Measurements from ENCODE around the gene DMD.

- TF ChIP-seq CTCF (conservative IDR thresholded peaks at IDR 0.05) = no peak
- TF ChIP-seq ZFX (IDR thresholded peaks at IDR 0.05) = no peak
Observed at GRCh38 chrX:31593353-31593752, 1618.0 kb downstream of the DMD start.

All from C4-2B (cell line).